WTC11 (cell line): Measurements from ENCODE around the gene BICDL2. TPM values are rescaled to one million over a fixed set of nuclear protein-coding genes. Genes with fewer than 3 reads are reported as not detected.

ENCODE experiments used
- ATAC-seq: fragments of 200-7000 bp; cut with Tn5 transposase; 2 replicates; pipeline ENCODE4 v1.10.0; 2021; ENCODE audit warnings: mild to moderate bottlenecking, moderate library complexity
- CTCF ChIA-PET: fragments of 300-600 bp; sonication (Branson Sonifier 250); formaldehyde crosslinking; loops from one replicate; lab custom pipeline; 2021; ENCODE audit warnings: antibody characterized with exemption; lab: Charles Lee
- POLR2A ChIA-PET: fragments of 350-600 bp; sonication (Branson Sonifier 250); formaldehyde crosslinking; loops from one replicate; lab custom pipeline; 2021; ENCODE audit warnings: antibody characterized with exemption; lab: Charles Lee
- DNase-seq: peaks from one replicate; pipeline ENCODE4 v3.0.0; 2021; ENCODE audit warnings: low spot score
- H3K27ac Mint-ChIP-seq: 2 replicates; pipeline ENCODE4 v1.8.0; 2021; ENCODE audit warnings: mixed read lengths
- H3K27me3 Mint-ChIP-seq: 2 replicates; pipeline ENCODE4 v1.8.0; 2021; ENCODE audit warnings: low read depth, mild to moderate bottlenecking, moderate library complexity, mixed read lengths
- H3K36me3 Mint-ChIP-seq: 2 replicates; pipeline ENCODE4 v1.8.0; 2021; ENCODE audit warnings: mixed read lengths
- H3K4me1 Mint-ChIP-seq: 2 replicates; pipeline ENCODE4 v1.8.0; 2022; ENCODE audit warnings: mixed read lengths
- H3K4me3 Mint-ChIP-seq: 2 replicates; pipeline ENCODE4 v1.8.0; 2021; ENCODE audit warnings: mild to moderate bottlenecking, moderate library complexity, mixed read lengths
- H3K9me3 Mint-ChIP-seq: 2 replicates; pipeline ENCODE4 v1.8.0; 2021; ENCODE audit warnings: mixed read lengths
- CREM ChIP-seq: sonication (generic); formaldehyde crosslinking; IDR thresholded peaks from 2 replicates; pipeline ENCODE4 v1.8.1; 2022; ENCODE audit warnings: mild to moderate bottlenecking, missing genetic modification reagents, moderate library complexity
- E2F4 ChIP-seq: sonication (generic); formaldehyde crosslinking; IDR thresholded peaks from 2 replicates; pipeline ENCODE4 v1.8.1; 2022; ENCODE audit warnings: low read depth, mild to moderate bottlenecking, moderate library complexity, missing genetic modification reagents, borderline replicate concordance
- E2F5 ChIP-seq: sonication (generic); formaldehyde crosslinking; IDR thresholded peaks from 2 replicates; pipeline ENCODE4 v1.8.1; 2022; ENCODE audit warnings: mild to moderate bottlenecking, moderate library complexity, missing genetic modification reagents
- MAX ChIP-seq: sonication (generic); formaldehyde crosslinking; IDR thresholded peaks from 2 replicates; pipeline ENCODE4 v1.8.0; 2022; ENCODE audit warnings: mild to moderate bottlenecking, missing genetic modification reagents
- MYBL2 ChIP-seq: sonication (generic); formaldehyde crosslinking; IDR thresholded peaks from 2 replicates; pipeline ENCODE4 v1.8.1; 2023; ENCODE audit warnings: mild to moderate bottlenecking, moderate library complexity, missing genetic modification reagents
- STAT6 ChIP-seq: sonication (generic); formaldehyde crosslinking; conservative IDR thresholded peaks from 2 replicates; pipeline ENCODE4 v1.8.1; 2023; ENCODE audit warnings: mild to moderate bottlenecking, low read depth, missing genetic modification reagents, moderate library complexity
- TEAD1 ChIP-seq: sonication (generic); formaldehyde crosslinking; IDR thresholded peaks from 2 replicates; pipeline ENCODE4 v1.8.0; 2022; ENCODE audit warnings: mild to moderate bottlenecking, missing genetic modification reagents
- TP53 ChIP-seq: sonication (generic); formaldehyde crosslinking; IDR thresholded peaks from 2 replicates; pipeline ENCODE4 v1.8.1; 2023; ENCODE audit warnings: mild to moderate bottlenecking, missing genetic modification reagents
- ZMAT4 ChIP-seq: fragments of 250-450 bp; sonication (Bioruptor Pico); IDR thresholded peaks from 2 replicates; pipeline ENCODE4 v1.9.0; 2021; ENCODE audit warnings: mild to moderate bottlenecking
- ZNF263 ChIP-seq: sonication (generic); formaldehyde crosslinking; IDR thresholded peaks from 2 replicates; pipeline ENCODE4 v1.8.1; 2022; ENCODE audit warnings: low read depth, mild to moderate bottlenecking, moderate library complexity, missing genetic modification reagents
- ZNF281 ChIP-seq: sonication (generic); formaldehyde crosslinking; IDR thresholded peaks from 2 replicates; pipeline ENCODE4 v1.8.0; 2023; ENCODE audit warnings: mild to moderate bottlenecking, missing genetic modification reagents
- ZNF532 ChIP-seq: fragments of 250-450 bp; sonication (Bioruptor Pico); IDR thresholded peaks from 2 replicates; pipeline ENCODE4 v1.9.0; 2021; ENCODE audit warnings: mild to moderate bottlenecking, borderline replicate concordance
- total RNA-seq: library from RNA; stranded (reverse); gene quantifications from 3 replicates; pipeline ENCODE4 v1.2.3, GENCODE V29; 2021

BICDL2 gene
- total RNA-seq, 1 experiment from 2014 or later, result 28.2 TPM

- Mint-ChIP-seq H3K4me3 (no peak overlapping the region), H3K27me3 (no peaks in the 10 kb centered on the region), H3K9me3 (no peaks in the 10 kb centered on the region), H3K27ac (no peak overlapping the region), H3K4me1 (peaks cover 22% of the 10 kb centered on the region), H3K36me3 (peaks cover 20% of the 10 kb centered on the region)
- ChIA-PET CTCF (interaction anchor here (1.0 to 9.8 kb wide), 9 partner anchors 9 to 69 kb away, joined by 3 to 355 read pairs (median 86); partner anchors contain the start of genes BICDL2, CLDN6, CLDN9 and HCFC1R1), POLR2A (interaction anchor here (6.0 to 17.1 kb wide), 2 partner anchors 11 to 23 kb away, joined by 87 to 502 read pairs; partner anchors contain the start of genes CLDN6, CLDN9 and TNFRSF12A)
- no peak for TF ChIP-seq TEAD1 (CRISPR knock-in tag)
- TF ChIP-seq E2F4 (CRISPR knock-in tag), result no peak
- TF ChIP-seq ZNF281 (CRISPR knock-in tag), result no peak
- no peak for TF ChIP-seq ZNF263
- TF ChIP-seq STAT6 (CRISPR knock-in tag), result no peak
- ATAC-seq (no peak), DNase-seq (no peak)
Observed at GRCh38 chr16:3029491-3030221, 7.1 kb downstream of the BICDL2 start.

GRCh38 chr16:3028716-3029319, 7.9 kb downstream of the BICDL2 start:
- peaks cover 23% of the 10 kb centered on the region for H3K36me3 Mint-ChIP-seq
- peaks cover 25% of the 10 kb centered on the region for H3K4me1 Mint-ChIP-seq
- ATAC-seq, result no peak
- TF ChIP-seq MYBL2 (CRISPR knock-in tag) (no peak), CREM (peak; percentile 37; the same call in 1 of the 2 replicates)
- TF ChIP-seq, all 79 proteins: peak for 1
- H3K9me3 Mint-ChIP-seq, result no peaks in the 10 kb centered on the region
- CTCF ChIA-PET, result interaction anchor here (0.6 to 9.8 kb wide), 46 partner anchors 8 to 1246 kb away, joined by 3 to 355 read pairs (median 8); partner anchors contain the start of genes BICDL2, CLDN6, CLDN9 and FLYWCH2
- POLR2A ChIA-PET, result interaction anchor here (1.1 to 17.1 kb wide), 13 partner anchors 8 to 129 kb away, joined by 3 to 502 read pairs (median 5); partner anchors contain the start of genes BICDL2, CLDN6, CLDN9 and TNFRSF12A
- no peak for DNase-seq
- H3K27ac Mint-ChIP-seq, result 0 out of 2 replicates have a peak overlapping the region, but pooled peaks have one; percentile 36
- no peaks in the 10 kb centered on the region for H3K27me3 Mint-ChIP-seq
- H3K4me3 Mint-ChIP-seq, result no peak overlapping the region

GRCh38 chr16:3027983-3028715, 8.6 kb downstream of the BICDL2 start:
- ChIA-PET POLR2A (interaction anchor here (0.5 to 17.1 kb wide), 17 partner anchors 8 to 778 kb away, joined by 3 to 502 read pairs (median 5); partner anchors contain the start of genes BICDL2, CLDN6, CLDN9 and TNFRSF12A), CTCF (interaction anchor here (0.6 to 9.8 kb wide), 51 partner anchors 7 to 1255 kb away, joined by 3 to 355 read pairs (median 7); partner anchors contain the start of genes BICDL2, CLDN6, CLDN9 and FLYWCH2)
- Mint-ChIP-seq H3K4me3 (peak overlapping the region; percentile 36), H3K27me3 (no peaks in the 10 kb centered on the region), H3K36me3 (peaks cover 23% of the 10 kb centered on the region), H3K4me1 (peaks cover 28% of the 10 kb centered on the region), H3K27ac (no peak overlapping the region), H3K9me3 (no peaks in the 10 kb centered on the region)
- ATAC-seq (peak; percentile 49), DNase-seq (peak; percentile 97)
- TF ChIP-seq TP53 (CRISPR knock-in tag) (0 out of 2 replicates have a peak, but pooled peaks have one; percentile 68), ZNF532 (CRISPR knock-in tag) (no peak), MAX (CRISPR knock-in tag) (peak; percentile 83), E2F5 (CRISPR knock-in tag) (0 out of 2 replicates have a peak, but pooled peaks have one; percentile 36), ZMAT4 (CRISPR knock-in tag) (0 out of 2 replicates have a peak, but pooled peaks have one; percentile 37)
